Stimulated activated CD8-positive, alpha-beta memory T cell treated with anti-CD3 and anti-CD28 coated beads, Interleukin-7, amount 100 ng/mL, for 1 hour (primary cell): ENCODE results near the gene CTBS.

Source experiments
- DNase-seq, 2 donors: peaks; one replicate each; pipeline ENCODE4 v3.0.0-alpha.2; 2020; ENCODE audit warnings: low read depth in 2 of 2

The CTBS gene

GRCh38 chr1:84506002-84506728, 68.1 kb downstream of the CTBS start, which contains the start of the genes GNG5 and SPATA1:
TSS of gene GNG5 (minus strand) at chr1:84506581. CDS start at chr1:84506091, 490 bp downstream.
TSS of gene SPATA1 (plus strand) at chr1:84506386. CDS start at chr1:84516360, 9,974 bp downstream.
- DNase-seq, result peak; percentile 92 to 97

- DNase-seq, result peak in 1 of 2 donors; percentile 13
Observed at GRCh38 chr1:84505493-84506001, 68.7 kb downstream of the CTBS start.

- no peak for DNase-seq
Observed at GRCh38 chr1:84504580-84505492, 69.4 kb downstream of the CTBS start.

GRCh38 chr1:84502927-84503326, 71.3 kb downstream of the CTBS start:
- DNase-seq, result no peak
